HG02763 (cell line): ENCODE data around the gene TNFRSF18.
"Not testable (repeated sequence)": the region's sequence is repeated elsewhere in the genome, so short reads cannot be mapped to it uniquely, and the experiment has no call there.

Experiments used
- ATAC-seq: cut with Tn5 transposase; IDR thresholded peaks from one replicate; pipeline ENCODE4 v1.9.1; 2021; ENCODE audit warnings: mild to moderate bottlenecking, moderate library complexity; ENCODE audit not compliant: unreplicated experiment

The TNFRSF18 gene

GRCh38 chr1:1199141-1199960, 7.0 kb downstream of the TNFRSF18 start:
- ATAC-seq: no peak

DNA sequence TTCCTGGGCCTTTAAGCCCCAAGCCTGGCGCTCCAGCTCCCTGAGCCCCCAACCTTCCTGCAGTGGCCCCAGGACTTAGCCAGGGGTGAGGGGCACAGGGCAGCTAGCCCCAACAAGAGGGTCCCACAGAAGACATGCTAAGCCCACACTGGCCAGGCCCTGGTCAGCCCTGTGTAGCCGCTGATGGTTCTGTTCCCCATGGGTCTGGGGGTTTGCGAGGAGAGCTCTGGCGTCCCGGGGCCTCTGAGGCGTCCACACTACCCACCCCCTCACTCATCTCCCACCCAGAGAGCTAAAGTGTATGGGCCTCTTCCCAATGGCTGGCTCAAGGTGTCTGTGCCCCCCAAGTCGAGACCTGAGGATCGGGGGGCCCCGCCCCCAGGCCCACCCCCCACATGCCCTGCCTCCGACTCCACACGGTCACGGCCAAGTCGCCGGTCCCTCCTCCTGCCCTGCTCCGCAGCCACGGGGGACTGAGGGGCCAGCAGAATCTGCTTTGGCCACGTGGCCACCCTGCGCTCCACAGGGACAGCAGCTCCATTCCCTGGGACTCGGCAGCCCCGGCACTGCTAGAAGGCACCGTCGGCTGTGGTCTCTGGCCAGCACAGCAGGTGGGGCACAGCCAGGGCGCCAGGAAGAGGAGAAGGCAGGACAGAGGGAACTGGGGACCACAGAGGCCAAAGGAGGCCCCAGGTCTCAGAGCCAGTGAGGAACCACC, 7.8 kb downstream of the TNFRSF18 start:
- ATAC-seq: no peak

DNA sequence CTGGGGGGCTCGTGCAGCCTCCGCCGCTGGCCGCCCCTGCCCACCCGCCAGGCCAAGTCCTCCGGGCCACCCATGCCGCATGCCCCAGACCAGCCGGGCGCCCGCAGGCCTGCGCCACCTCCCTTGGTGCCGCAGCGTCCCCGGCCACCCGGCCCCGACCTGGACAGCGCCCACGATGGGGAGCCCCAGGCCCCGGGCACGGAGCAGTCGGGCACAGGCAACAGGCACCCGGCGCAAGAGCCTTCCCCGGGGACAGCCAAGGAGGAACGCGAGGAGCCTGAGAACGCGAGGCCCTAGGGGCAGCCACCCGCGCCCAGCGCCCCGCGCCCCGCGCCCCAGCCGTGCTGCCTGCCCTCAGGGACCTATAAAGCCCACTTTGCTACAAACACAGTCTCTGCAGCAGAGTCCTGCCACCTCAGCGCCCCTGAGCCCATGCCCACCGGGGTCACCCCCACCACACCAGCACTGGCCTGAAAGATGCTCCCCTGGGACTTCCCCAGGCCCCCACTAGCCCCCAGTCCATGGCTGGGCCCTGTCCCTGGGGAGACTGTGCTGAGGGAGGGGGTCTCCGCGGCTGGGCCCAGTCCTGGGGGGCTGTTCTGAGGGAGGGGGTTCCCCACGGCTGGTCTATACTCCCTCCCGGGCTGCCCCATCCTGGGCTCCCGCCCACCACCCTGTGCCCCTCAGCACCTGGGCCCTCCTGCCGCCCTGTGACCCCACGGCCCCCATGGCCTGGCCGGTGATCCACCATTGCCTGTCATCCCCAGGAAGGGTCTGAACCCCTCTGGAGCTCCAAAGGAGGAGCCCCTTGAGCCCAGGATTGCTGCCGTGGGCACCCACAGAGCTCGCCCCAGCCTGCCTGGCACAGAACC, 8.6 kb downstream of the TNFRSF18 start:
- no peak for ATAC-seq

- ATAC-seq: no peak
These were observed 9.2 kb downstream of the TNFRSF18 start for GRCh38 chr1:1197188-1197500.

- no peak for ATAC-seq
These were observed 9.8 kb downstream of the TNFRSF18 start for GRCh38 chr1:1196431-1197187.

DNA sequence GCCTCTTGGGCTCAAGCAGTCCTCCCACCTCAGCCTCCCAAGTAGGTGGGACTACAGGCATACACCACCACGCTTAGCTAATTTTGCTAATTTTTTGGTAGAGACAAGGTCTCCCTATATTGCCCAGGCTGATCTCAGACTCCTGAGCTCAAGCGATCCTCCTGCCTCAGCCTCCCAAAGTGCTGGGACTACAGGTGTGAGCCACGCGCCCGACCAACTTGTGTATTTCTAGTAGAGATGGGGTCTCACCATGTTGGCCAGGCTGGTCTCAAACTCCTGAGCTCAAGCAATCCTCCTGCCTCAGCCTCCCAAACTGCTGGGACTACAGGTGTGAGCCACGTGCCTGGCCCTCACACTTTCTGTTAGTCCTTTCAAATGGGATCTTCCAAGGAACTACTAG, 10.7 kb downstream of the TNFRSF18 start:
- ATAC-seq: not testable (repeated sequence)

GRCh38 chr1:1194723-1195122, 11.7 kb downstream of the TNFRSF18 start:
- no peak for ATAC-seq

GRCh38 chr1:1191734-1192133, 14.7 kb downstream of the TNFRSF18 start:
- no peak for ATAC-seq

- no peak for ATAC-seq
These were observed 17.3 kb downstream of the TNFRSF18 start for GRCh38 chr1:1189111-1189510.

GRCh38 chr1:1187938-1188337, 18.5 kb downstream of the TNFRSF18 start:
- no peak for ATAC-seq

DNA sequence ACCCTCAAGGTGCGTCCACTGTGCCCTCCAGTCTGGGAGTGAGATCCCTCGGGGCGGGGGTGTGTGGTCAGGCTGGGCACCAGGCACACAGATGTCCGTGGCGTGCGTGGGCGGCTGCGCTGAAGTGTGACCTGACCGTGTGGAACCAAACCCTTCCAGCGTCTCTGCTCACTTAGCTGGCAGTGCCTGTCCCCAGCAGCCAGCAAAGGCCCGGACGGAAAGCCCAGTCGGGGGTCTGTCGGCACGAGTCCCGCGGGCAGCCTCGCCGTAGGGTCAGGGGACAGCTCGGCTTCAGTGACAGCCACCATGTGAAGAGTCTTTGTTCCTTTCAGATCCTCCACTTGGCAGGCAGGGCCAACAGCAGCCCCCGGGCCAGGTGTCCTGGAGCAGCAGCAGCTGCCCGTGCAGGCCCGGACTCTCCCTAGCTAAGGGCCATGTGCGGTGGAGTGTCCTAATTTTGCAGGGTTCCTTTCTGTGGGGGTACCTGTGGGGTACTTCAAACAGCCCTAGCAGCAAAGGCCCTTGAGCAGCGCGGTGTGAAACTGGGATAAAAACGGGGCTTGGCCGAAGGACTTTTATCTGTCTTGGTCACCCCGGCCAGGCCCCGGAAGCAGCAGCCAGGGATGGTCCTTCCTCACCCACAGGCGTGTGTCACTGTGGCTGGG, 21.2 kb downstream of the TNFRSF18 start:
- ATAC-seq: no peak

- ATAC-seq: no peak
These were observed 22.3 kb downstream of the TNFRSF18 start for GRCh38 chr1:1183833-1184775.

- ATAC-seq: no peak
These were observed 23.1 kb downstream of the TNFRSF18 start for GRCh38 chr1:1183221-1183747.

DNA sequence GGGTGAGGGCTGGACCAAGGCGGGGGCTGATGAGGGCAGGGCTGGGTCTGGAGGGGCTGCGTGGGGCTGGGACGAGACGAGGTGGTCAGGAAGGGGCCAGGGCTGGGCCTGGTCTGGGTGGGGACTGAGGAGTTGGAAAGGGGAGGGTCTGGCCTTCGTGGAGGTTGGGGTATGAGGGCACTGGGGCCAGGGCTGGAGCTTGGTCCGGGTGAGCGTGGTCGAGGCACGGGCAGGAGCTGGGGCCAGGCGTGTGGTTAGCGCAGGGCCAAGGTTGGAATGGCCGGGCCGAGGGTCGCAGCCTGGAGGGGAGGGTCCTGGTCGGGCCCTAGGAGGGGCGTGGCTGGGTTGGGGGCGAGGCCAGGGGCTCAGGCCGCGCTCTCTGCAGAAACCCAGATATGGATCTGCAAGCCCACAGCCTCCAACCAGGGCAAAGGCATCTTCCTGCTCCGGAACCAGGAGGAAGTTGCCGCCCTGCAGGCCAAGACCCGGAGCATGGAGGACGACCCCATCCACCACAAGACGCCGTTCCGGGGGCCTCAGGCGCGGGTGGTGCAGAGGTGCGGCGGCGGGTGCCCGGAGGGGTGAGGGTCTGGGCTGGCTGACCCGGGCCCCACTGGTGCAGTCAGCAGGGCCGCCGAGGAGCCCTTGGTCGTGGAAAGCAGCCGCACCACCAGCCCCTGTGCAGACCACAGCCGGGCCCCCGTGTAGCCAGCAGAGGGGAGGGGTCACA, 23.7 kb downstream of the TNFRSF18 start:
- ATAC-seq: no peak

DNA sequence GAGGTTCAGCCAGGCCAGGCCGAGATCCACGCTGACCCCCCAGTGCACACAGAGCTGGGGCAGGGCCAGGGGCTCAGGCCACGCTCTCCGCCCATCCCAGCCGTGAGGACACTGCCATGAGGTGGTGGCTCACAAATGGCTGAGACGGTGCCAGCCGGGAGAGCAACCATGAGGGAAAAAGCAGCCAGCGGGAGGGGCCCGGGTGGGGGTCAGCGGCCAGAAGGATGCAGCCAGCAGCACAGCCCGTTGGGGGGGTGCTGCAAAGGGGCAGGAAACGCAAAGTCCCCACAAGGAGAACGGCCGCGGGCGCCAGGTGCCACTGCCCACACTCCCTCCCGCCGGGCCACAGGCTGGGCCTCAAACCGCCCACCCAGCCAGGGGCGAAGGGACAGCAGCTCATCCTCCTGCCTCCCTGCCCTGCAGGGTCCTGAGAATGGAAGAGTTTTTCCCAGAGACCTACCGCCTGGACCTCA, 24.4 kb downstream of the TNFRSF18 start:
- ATAC-seq: no peak

DNA sequence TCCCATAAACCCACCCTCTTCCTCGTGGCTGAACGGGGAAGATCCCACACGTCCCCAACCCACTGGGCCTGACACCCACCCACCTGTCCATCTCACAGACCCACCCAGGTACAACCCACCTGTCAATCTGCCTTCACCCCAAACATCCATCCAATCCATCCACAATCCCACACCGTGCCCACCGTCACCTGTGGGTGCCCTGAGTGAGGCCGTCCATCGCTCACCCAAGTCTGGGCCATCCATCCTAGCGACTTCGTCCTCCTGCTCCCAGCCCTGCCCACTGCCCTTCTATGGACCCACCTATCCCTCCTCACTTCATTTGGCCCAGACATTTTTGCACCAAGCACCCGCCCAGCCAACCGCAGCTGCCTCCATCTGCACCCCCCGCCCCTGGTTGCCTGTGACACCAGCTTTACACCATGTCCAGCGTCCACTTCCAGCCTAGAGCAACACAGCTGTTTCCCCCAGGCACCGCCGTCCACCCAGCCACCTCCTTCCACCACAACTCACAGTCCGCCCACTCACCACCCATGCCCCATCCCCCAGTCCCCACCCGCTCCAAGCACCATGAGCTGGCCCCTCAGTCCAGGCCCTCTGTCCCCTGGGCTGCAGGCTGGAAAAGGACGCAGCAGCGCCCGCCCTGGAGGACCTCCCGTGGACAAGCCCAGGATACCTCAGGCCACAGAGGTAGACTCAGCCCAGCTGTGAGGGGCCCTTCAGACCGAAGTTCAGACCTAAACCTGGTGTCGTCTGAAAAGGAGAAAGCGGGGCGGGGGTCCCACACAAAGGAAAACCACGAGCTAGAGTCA, 25.1 kb downstream of the TNFRSF18 start:
- ATAC-seq: no peak
